ENCODE results near the gene SLC30A2. TPM values are rescaled to one million over a fixed set of nuclear protein-coding genes. Genes with fewer than 3 reads are reported as not detected.

The SLC30A2 gene
- total and polyA plus RNA-seq, 2 of the 13 experiments (the other 11 are each of a cell fraction or from before 2014, with no cell fraction given), result not detected

GRCh38 chr1:25997828-25998761 lies 47.8 kb downstream of the SLC30A2 start, which contains the start of gene PAFAH2 (continued):
- TF ChIP-seq ZNF543 (CRISPR knock-in tag; IDR thresholded peaks at IDR 0.05) (peak; percentile 41; the same call in 1 of the 2 replicates), KAT8 (CRISPR knock-in tag; IDR thresholded peaks at IDR 0.05) (peak; percentile 95), SSRP1 (CRISPR knock-in tag; IDR thresholded peaks at IDR 0.05) (peak; percentile 77; the same call in 1 of the 2 replicates), LCORL (IDR thresholded peaks at IDR 0.05) (no peak), LCORL (CRISPR knock-in tag; IDR thresholded peaks at IDR 0.05) (peak; percentile 83), MLLT10 (CRISPR knock-in tag; IDR thresholded peaks at IDR 0.05) (no peak), TBX2 (CRISPR knock-in tag; IDR thresholded peaks at IDR 0.05; ENCODE audit: borderline replicate concordance) (peak; percentile 84), ZNF350 (CRISPR knock-in tag; IDR thresholded peaks at IDR 0.05; ENCODE audit: borderline replicate concordance, low read depth) (peak; percentile 87), E2F2 (CRISPR knock-in tag; IDR thresholded peaks at IDR 0.05; ENCODE audit: borderline replicate concordance) (no peak; the same call in 1 of the 2 replicates), PAWR (CRISPR knock-in tag; IDR thresholded peaks at IDR 0.05; ENCODE audit: borderline replicate concordance) (no peak), MED13 (CRISPR knock-in tag; IDR thresholded peaks at IDR 0.05) (peak; percentile 53; the same call in 1 of the 2 replicates), HMGA1 (CRISPR knock-in tag; conservative IDR thresholded peaks at IDR 0.05) (no peak), SMARCE1 (IDR thresholded peaks at IDR 0.05; ENCODE audit: borderline replicate concordance) (no peak), ZNF274 (CRISPR knock-in tag; IDR thresholded peaks at IDR 0.05) (peak; percentile 51; the same call in 1 of the 2 replicates), AHR (CRISPR knock-in tag; IDR thresholded peaks at IDR 0.05) (no peak; the same call in none of the 2 replicates), MYPOP (CRISPR knock-in tag; IDR thresholded peaks at IDR 0.05) (peak; percentile 46; the same call in 1 of the 2 replicates)
- TF ChIP-seq, protein P1, sequence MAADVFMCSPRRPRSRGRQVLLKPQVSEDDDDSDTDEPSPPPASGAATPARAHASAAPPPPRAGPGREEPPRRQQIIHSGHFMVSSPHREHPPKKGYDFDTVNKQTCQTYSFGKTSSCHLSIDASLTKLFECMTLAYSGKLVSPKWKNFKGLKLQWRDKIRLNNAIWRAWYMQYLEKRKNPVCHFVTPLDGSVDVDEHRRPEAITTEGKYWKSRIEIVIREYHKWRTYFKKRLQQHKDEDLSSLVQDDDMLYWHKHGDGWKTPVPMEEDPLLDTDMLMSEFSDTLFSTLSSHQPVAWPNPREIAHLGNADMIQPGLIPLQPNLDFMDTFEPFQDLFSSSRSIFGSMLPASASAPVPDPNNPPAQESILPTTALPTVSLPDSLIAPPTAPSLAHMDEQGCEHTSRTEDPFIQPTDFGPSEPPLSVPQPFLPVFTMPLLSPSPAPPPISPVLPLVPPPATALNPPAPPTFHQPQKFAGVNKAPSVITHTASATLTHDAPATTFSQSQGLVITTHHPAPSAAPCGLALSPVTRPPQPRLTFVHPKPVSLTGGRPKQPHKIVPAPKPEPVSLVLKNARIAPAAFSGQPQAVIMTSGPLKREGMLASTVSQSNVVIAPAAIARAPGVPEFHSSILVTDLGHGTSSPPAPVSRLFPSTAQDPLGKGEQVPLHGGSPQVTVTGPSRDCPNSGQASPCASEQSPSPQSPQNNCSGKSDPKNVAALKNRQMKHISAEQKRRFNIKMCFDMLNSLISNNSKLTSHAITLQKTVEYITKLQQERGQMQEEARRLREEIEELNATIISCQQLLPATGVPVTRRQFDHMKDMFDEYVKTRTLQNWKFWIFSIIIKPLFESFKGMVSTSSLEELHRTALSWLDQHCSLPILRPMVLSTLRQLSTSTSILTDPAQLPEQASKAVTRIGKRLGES (CRISPR knock-in tag; IDR thresholded peaks at IDR 0.05; ENCODE audit: borderline replicate concordance), result no peak
- TF ChIP-seq, protein P2, sequence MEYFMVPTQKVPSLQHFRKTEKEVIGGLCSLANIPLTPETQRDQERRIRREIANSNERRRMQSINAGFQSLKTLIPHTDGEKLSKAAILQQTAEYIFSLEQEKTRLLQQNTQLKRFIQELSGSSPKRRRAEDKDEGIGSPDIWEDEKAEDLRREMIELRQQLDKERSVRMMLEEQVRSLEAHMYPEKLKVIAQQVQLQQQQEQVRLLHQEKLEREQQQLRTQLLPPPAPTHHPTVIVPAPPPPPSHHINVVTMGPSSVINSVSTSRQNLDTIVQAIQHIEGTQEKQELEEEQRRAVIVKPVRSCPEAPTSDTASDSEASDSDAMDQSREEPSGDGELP (IDR thresholded peaks at IDR 0.05; ENCODE audit: borderline replicate concordance, low read depth), result no peak; the same call in 1 of the 2 replicates
- TF ChIP-seq, protein P3, sequence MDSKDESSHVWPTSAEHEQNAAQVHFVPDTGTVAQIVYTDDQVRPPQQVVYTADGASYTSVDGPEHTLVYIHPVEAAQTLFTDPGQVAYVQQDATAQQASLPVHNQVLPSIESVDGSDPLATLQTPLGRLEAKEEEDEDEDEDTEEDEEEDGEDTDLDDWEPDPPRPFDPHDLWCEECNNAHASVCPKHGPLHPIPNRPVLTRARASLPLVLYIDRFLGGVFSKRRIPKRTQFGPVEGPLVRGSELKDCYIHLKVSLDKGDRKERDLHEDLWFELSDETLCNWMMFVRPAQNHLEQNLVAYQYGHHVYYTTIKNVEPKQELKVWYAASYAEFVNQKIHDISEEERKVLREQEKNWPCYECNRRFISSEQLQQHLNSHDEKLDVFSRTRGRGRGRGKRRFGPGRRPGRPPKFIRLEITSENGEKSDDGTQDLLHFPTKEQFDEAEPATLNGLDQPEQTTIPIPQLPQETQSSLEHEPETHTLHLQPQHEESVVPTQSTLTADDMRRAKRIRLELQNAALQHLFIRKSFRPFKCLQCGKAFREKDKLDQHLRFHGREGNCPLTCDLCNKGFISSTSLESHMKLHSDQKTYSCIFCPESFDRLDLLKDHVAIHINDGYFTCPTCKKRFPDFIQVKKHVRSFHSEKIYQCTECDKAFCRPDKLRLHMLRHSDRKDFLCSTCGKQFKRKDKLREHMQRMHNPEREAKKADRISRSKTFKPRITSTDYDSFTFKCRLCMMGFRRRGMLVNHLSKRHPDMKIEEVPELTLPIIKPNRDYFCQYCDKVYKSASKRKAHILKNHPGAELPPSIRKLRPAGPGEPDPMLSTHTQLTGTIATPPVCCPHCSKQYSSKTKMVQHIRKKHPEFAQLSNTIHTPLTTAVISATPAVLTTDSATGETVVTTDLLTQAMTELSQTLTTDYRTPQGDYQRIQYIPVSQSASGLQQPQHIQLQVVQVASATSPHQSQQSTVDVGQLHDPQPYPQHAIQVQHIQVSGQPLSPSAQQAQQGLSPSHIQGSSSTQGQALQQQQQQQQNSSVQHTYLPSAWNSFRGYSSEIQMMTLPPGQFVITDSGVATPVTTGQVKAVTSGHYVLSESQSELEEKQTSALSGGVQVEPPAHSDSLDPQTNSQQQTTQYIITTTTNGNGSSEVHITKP (CRISPR knock-in tag; IDR thresholded peaks at IDR 0.05; ENCODE audit: low read depth), result peak; percentile 69; the same call in 1 of the 2 replicates
